ENCODE results near the gene POLR3GL. TPM values are rescaled to one million over a fixed set of nuclear protein-coding genes. Genes with fewer than 3 reads are reported as not detected.

POLR3GL gene
- 19.6 and 22.0 TPM in 2 replicates for total RNA-seq (2014; rRNA removed; shearing (Covaris generic))

GRCh38 chr1:145964328-145965118 lies at the start of gene POLR3GL, which contains the start of gene ANKRD34A:
Gene POLR3GL, plus strand, starts transcription at chr1:145964690. Its CDS starts 10,176 bp downstream, at chr1:145974866.
Gene ANKRD34A, minus strand, starts transcription at chr1:145964575. Its CDS starts 2,816 bp downstream, at chr1:145961759.

GRCh38 chr1:145918144-145918991 lies 46.1 kb upstream of the POLR3GL start, which contains the start of gene PEX11B:
Gene PEX11B, minus strand, starts transcription at chr1:145918717. Its CDS starts 29 bp downstream, at chr1:145918688.

GRCh38 chr1:145927063-145927886 lies 37.2 kb upstream of the POLR3GL start, which contains the start of gene RBM8A:
Gene RBM8A, minus strand, starts transcription at chr1:145927484. Its CDS starts 58 bp downstream, at chr1:145927426.

GRCh38 chr1:145957443-145958319 lies 6.8 kb upstream of the POLR3GL start, which contains the start of gene LIX1L:
Gene LIX1L, minus strand, starts transcription at chr1:145958017. Its CDS starts 90 bp downstream, at chr1:145957927.

GRCh38 chr1:145996433-145997015 lies 32.0 kb downstream of the POLR3GL start, which contains the start of gene TXNIP:
Gene TXNIP, minus strand, starts transcription at chr1:145996579. Its CDS starts 313 bp downstream, at chr1:145996266.

GRCh38 chr1:146021622-146022402 lies 57.3 kb downstream of the POLR3GL start, which contains the start of gene HJV:
Gene HJV, minus strand, starts transcription at chr1:146021735. Its CDS starts 1,504 bp downstream, at chr1:146020231.

Other genes starting within 250 kb of the POLR3GL start
- gene CD160, start 245.2 kb upstream of the POLR3GL start, total RNA-seq (2014; rRNA removed; shearing (Covaris generic)): not detected in 2 replicates
- gene RNF115, start 140.6 kb upstream of the POLR3GL start, total RNA-seq (2014; rRNA removed; shearing (Covaris generic)): 13.4 and 14.5 TPM in 2 replicates
- gene POLR3C, start 140.5 kb upstream of the POLR3GL start, total RNA-seq (2014; rRNA removed; shearing (Covaris generic)): 79.1 and 86.5 TPM in 2 replicates
- 11.0 and 12.1 TPM in 2 replicates for gene NUDT17, start 119.1 kb upstream of the POLR3GL start, total RNA-seq (2014; rRNA removed; shearing (Covaris generic))
- gene PIAS3, start 105.6 kb upstream of the POLR3GL start, total RNA-seq (2014; rRNA removed; shearing (Covaris generic)): 14.6 and 17.5 TPM in 2 replicates
- gene ANKRD35, start 78.8 kb upstream of the POLR3GL start, total RNA-seq (2014; rRNA removed; shearing (Covaris generic)): not detected in 2 replicates
- gene ITGA10, start 54.6 kb upstream of the POLR3GL start, total RNA-seq (2014; rRNA removed; shearing (Covaris generic)): 10.7 and 13.1 TPM in 2 replicates
- 19.3 and 21.5 TPM in 2 replicates for gene PEX11B, start 46.0 kb upstream of the POLR3GL start, total RNA-seq (2014; rRNA removed; shearing (Covaris generic))
- 484 and 545 TPM in 2 replicates for gene RBM8A, start 37.2 kb upstream of the POLR3GL start, total RNA-seq (2014; rRNA removed; shearing (Covaris generic))
- gene LIX1L, start 6.7 kb upstream of the POLR3GL start, total RNA-seq (2014; rRNA removed; shearing (Covaris generic)): 21.2 and 25.6 TPM in 2 replicates
- 2.0 and 2.5 TPM in 2 replicates for gene ANKRD34A, start 115 bp upstream of the POLR3GL start, total RNA-seq (2014; rRNA removed; shearing (Covaris generic))
- gene TXNIP, start 31.9 kb downstream of the POLR3GL start, total RNA-seq (2014; rRNA removed; shearing (Covaris generic)): 36.2 and 41.8 TPM in 2 replicates
- gene HJV, start 57.0 kb downstream of the POLR3GL start, total RNA-seq (2014; rRNA removed; shearing (Covaris generic)): not detected in 2 replicates
- 1.4 and 1.5 TPM in 2 replicates for gene NBPF10, start 180.1 kb downstream of the POLR3GL start, total RNA-seq (2014; rRNA removed; shearing (Covaris generic))

Measured in A375 (cell line).